GM23338 (cell line): Measurements from ENCODE around the gene SLN. TPM values are rescaled to one million over a fixed set of nuclear protein-coding genes. Genes with fewer than 3 reads are reported as not detected.

Experiments used
- ATAC-seq: fragments of 200-7000 bp; cut with Tn5 transposase; 3 replicates; pipeline ENCODE4 v1.9.1; 2020
- DNase-seq: peaks from one replicate; pipeline ENCODE4 v3.0.0-alpha.2; 2015; ENCODE audit warnings: low spot score
- H2AFZ ChIP-seq: fragments of 200-600 bp; sonication (generic); 2 replicates; pipeline ENCODE4 v1.8.0; 2016; ENCODE audit warnings: antibody characterized with exemption, mild to moderate bottlenecking, moderate library complexity
- H3F3A ChIP-seq: fragments of 200-600 bp; sonication (generic); replicated peaks from 2 replicates; pipeline ENCODE4 v1.8.0; 2017; ENCODE audit warnings: antibody characterized with exemption, mixed run types, low read depth
- H3K27ac ChIP-seq: fragments of 200-600 bp; sonication (generic); 2 replicates; pipeline ENCODE4 v1.6.1; 2016; ENCODE audit warnings: low read depth
- H3K27me3 ChIP-seq: fragments of 200-600 bp; sonication (generic); 2 replicates; pipeline ENCODE4 v1.8.0; 2016; ENCODE audit warnings: mild to moderate bottlenecking, mixed run types, moderate library complexity; ENCODE audit not compliant: insufficient read depth
- H3K36me3 ChIP-seq: fragments of 200-600 bp; sonication (generic); 2 replicates; pipeline ENCODE4 v1.8.0; 2016; ENCODE audit warnings: mild to moderate bottlenecking; ENCODE audit not compliant: insufficient read depth
- H3K4me1 ChIP-seq: fragments of 200-600 bp; sonication (generic); 2 replicates; pipeline ENCODE4 v1.8.0; 2016; ENCODE audit warnings: mild to moderate bottlenecking, moderate library complexity; ENCODE audit not compliant: insufficient read depth
- H3K4me2 ChIP-seq: fragments of 200-600 bp; sonication (generic); 2 replicates; pipeline ENCODE4 v1.7.1; 2017; ENCODE audit warnings: mixed run types
- H3K4me3 ChIP-seq: fragments of 200-600 bp; sonication (generic); 2 replicates; pipeline ENCODE4 v1.6.1; 2016; ENCODE audit warnings: mixed run types
- H3K79me2 ChIP-seq: fragments of 200-600 bp; sonication (generic); replicated peaks from 2 replicates; pipeline ENCODE4 v1.8.0; 2017; ENCODE audit warnings: mild to moderate bottlenecking; ENCODE audit not compliant: insufficient read depth
- H3K9me2 ChIP-seq: fragments of 200-600 bp; sonication (generic); 2 replicates; pipeline ENCODE4 v1.8.0; 2017; ENCODE audit not compliant: insufficient read depth
- H4K20me1 ChIP-seq: fragments of 200-600 bp; sonication (generic); replicated peaks from 2 replicates; pipeline ENCODE4 v1.8.0; 2017; ENCODE audit warnings: mild to moderate bottlenecking; ENCODE audit not compliant: insufficient read depth
- H3K27ac Mint-ChIP-seq: 2 replicates; pipeline ENCODE4 v1.8.0; 2020; ENCODE audit warnings: inconsistent platforms, mild to moderate bottlenecking, moderate library complexity, mixed read lengths
- H3K27me3 Mint-ChIP-seq: 3 replicates; pipeline ENCODE4 v1.8.0; 2022; ENCODE audit warnings: low read depth, mild to moderate bottlenecking, moderate library complexity, mixed read lengths, inconsistent platforms; ENCODE audit not compliant: insufficient read depth, poor library complexity
- H3K36me3 Mint-ChIP-seq: 3 replicates; pipeline ENCODE4 v1.8.0; 2021; ENCODE audit warnings: low read depth, mild to moderate bottlenecking, inconsistent platforms, moderate library complexity, mixed read lengths
- H3K4me1 Mint-ChIP-seq: 3 replicates; pipeline ENCODE4 v1.8.0; 2020; ENCODE audit warnings: mild to moderate bottlenecking, inconsistent platforms, mixed read lengths
- H3K4me3 Mint-ChIP-seq: 3 replicates; pipeline ENCODE4 v1.8.0; 2021; ENCODE audit warnings: moderate library complexity, mild to moderate bottlenecking, inconsistent platforms, mixed read lengths
- H3K9me3 Mint-ChIP-seq: 3 replicates; pipeline ENCODE4 v1.8.0; 2020; ENCODE audit warnings: moderate library complexity, mild to moderate bottlenecking, inconsistent platforms, mixed read lengths
- EZH2 ChIP-seq: fragments of 200-600 bp; sonication (generic); IDR thresholded peaks from one replicate; pipeline ENCODE4 v1.8.0; 2017; ENCODE audit warnings: antibody characterized with exemption, mild to moderate bottlenecking, low read depth; ENCODE audit not compliant: unreplicated experiment
- EZH2phosphoT487 ChIP-seq: fragments of 200-600 bp; sonication (generic); IDR thresholded peaks from one replicate; pipeline ENCODE4 v1.8.1; 2018; ENCODE audit warnings: antibody characterized with exemption; ENCODE audit not compliant: unreplicated experiment
- NANOG ChIP-seq: IDR thresholded peaks from 2 replicates; pipeline ENCODE4 v1.6.1; 2016; ENCODE audit warnings: antibody characterized with exemption, borderline replicate concordance
- POLR2AphosphoS5 ChIP-seq: IDR thresholded peaks from 2 replicates; pipeline ENCODE4 v1.6.1; 2016; ENCODE audit warnings: antibody characterized with exemption, low read depth
- STAT1 ChIP-seq: IDR thresholded peaks from one replicate; pipeline ENCODE4 v1.6.1; 2016; ENCODE audit warnings: antibody characterized with exemption; ENCODE audit not compliant: unreplicated experiment
- polyA plus RNA-seq: library from polyadenylated mRNA; unstranded; fragments of >200 nt; fragmentation: Nextera tagmentation; extraction: Ambion mirVana; gene quantifications from 2 replicates; pipeline ENCODE4 v1.2.1, GENCODE V29; 2016
- total RNA-seq: library from RNA; depleted of rRNA; stranded (reverse); fragments of >200 nt; shearing (Covaris generic); gene quantifications from 2 replicates; pipeline ENCODE4 v1.2.3, GENCODE V29; 2014
- TF ChIP-seq, protein P1 (sequence below): IDR thresholded peaks from 2 replicates; pipeline ENCODE4 v1.6.1; 2016; ENCODE audit warnings: antibody characterized with exemption
- TF ChIP-seq, protein P2 (sequence below): fragments of 250-450 bp; sonication (Bioruptor Pico); IDR thresholded peaks from 2 replicates; pipeline ENCODE4 v1.5.0; 2020; ENCODE audit warnings: mild to moderate bottlenecking, moderate library complexity
- TF ChIP-seq, protein P3 (sequence below), 2 experiments: fragments of 200-600 bp in 1 of 2; sonication (generic) in 1 of 2; conservative IDR thresholded peaks; 2 replicates each; pipeline versions ENCODE4 v1.5.1 to v1.6.1; 2016 to 2017; ENCODE audit warnings: antibody characterized with exemption in 2 of 2, low read depth in 2 of 2, mild to moderate bottlenecking in 2 of 2, moderate library complexity in 1 of 2

The SLN gene
- total and polyA plus RNA-seq, 2 experiments from 2014 or later = not detected

DNA sequence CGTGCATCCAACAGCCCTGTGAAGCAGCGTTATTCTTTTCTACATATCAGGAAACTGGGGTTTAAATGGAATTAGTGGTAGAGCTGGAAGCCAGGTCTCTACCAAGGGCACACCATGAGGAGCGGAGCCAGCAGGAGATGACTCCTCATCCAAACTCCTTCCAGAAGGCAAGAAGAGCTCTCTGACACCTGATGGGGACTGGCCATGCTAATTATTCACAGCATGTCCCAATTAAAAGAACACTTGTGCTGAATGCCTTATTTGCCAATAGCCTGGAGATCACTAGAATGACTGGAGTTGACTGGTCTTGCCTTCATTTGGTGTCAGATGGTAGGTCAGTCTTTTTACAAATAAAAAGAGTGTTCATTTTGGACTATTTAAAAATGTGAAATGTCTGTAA, 32.9 kb upstream of the SLN start:
- Mint-ChIP-seq H3K4me3 (no peak overlapping the region), H3K36me3 (no peaks in the 10 kb centered on the region), H3K9me3 (peaks cover 5% of the 10 kb centered on the region; the same call in 2 of the 3 replicates), H3K27ac (no peak overlapping the region), H3K4me1 (peaks cover 5% of the 10 kb centered on the region; the same call in 2 of the 3 replicates), H3K27me3 (peaks cover 4% of the 10 kb centered on the region)
- ATAC-seq (no peak), DNase-seq (no peak)
- no peak overlapping the region for H3K4me3 ChIP-seq
- no peak overlapping the region for H3K4me2 ChIP-seq
- no peak overlapping the region for H2AFZ ChIP-seq
- no peaks in the 10 kb centered on the region for H3K4me1 ChIP-seq
- H3K27ac ChIP-seq = no peak overlapping the region
- H3K79me2 ChIP-seq = no peaks in the 10 kb centered on the region
- H4K20me1 ChIP-seq = no peaks in the 10 kb centered on the region
- H3F3A ChIP-seq = no peaks in the 10 kb centered on the region
- H3K36me3 ChIP-seq = no peaks in the 10 kb centered on the region
- TF ChIP-seq, protein P1, sequence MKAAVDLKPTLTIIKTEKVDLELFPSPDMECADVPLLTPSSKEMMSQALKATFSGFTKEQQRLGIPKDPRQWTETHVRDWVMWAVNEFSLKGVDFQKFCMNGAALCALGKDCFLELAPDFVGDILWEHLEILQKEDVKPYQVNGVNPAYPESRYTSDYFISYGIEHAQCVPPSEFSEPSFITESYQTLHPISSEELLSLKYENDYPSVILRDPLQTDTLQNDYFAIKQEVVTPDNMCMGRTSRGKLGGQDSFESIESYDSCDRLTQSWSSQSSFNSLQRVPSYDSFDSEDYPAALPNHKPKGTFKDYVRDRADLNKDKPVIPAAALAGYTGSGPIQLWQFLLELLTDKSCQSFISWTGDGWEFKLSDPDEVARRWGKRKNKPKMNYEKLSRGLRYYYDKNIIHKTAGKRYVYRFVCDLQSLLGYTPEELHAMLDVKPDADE = no peak
- TF ChIP-seq, protein P2, sequence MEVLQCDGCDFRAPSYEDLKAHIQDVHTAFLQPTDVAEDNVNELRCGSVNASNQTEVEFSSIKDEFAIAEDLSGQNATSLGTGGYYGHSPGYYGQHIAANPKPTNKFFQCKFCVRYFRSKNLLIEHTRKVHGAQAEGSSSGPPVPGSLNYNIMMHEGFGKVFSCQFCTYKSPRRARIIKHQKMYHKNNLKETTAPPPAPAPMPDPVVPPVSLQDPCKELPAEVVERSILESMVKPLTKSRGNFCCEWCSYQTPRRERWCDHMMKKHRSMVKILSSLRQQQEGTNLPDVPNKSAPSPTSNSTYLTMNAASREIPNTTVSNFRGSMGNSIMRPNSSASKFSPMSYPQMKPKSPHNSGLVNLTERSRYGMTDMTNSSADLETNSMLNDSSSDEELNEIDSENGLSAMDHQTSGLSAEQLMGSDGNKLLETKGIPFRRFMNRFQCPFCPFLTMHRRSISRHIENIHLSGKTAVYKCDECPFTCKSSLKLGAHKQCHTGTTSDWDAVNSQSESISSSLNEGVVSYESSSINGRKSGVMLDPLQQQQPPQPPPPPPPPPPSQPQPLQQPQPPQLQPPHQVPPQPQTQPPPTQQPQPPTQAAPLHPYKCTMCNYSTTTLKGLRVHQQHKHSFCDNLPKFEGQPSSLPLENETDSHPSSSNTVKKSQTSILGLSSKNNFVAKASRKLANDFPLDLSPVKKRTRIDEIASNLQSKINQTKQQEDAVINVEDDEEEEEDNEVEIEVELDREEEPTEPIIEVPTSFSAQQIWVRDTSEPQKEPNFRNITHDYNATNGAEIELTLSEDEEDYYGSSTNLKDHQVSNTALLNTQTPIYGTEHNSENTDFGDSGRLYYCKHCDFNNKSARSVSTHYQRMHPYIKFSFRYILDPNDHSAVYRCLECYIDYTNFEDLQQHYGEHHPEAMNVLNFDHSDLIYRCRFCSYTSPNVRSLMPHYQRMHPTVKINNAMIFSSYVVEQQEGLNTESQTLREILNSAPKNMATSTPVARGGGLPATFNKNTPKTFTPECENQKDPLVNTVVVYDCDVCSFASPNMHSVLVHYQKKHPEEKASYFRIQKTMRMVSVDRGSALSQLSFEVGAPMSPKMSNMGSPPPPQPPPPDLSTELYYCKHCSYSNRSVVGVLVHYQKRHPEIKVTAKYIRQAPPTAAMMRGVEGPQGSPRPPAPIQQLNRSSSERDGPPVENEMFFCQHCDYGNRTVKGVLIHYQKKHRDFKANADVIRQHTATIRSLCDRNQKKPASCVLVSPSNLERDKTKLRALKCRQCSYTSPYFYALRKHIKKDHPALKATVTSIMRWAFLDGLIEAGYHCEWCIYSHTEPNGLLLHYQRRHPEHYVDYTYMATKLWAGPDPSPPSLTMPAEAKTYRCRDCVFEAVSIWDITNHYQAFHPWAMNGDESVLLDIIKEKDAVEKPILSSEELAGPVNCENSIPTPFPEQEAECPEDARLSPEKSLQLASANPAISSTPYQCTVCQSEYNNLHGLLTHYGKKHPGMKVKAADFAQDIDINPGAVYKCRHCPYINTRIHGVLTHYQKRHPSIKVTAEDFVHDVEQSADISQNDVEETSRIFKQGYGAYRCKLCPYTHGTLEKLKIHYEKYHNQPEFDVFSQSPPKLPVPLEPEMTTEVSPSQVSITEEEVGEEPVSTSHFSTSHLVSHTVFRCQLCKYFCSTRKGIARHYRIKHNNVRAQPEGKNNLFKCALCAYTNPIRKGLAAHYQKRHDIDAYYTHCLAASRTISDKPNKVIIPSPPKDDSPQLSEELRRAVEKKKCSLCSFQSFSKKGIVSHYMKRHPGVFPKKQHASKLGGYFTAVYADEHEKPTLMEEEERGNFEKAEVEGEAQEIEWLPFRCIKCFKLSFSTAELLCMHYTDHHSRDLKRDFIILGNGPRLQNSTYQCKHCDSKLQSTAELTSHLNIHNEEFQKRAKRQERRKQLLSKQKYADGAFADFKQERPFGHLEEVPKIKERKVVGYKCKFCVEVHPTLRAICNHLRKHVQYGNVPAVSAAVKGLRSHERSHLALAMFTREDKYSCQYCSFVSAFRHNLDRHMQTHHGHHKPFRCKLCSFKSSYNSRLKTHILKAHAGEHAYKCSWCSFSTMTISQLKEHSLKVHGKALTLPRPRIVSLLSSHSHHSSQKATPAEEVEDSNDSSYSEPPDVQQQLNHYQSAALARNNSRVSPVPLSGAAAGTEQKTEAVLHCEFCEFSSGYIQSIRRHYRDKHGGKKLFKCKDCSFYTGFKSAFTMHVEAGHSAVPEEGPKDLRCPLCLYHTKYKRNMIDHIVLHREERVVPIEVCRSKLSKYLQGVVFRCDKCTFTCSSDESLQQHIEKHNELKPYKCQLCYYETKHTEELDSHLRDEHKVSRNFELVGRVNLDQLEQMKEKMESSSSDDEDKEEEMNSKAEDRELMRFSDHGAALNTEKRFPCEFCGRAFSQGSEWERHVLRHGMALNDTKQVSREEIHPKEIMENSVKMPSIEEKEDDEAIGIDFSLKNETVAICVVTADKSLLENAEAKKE = no peak
- TF ChIP-seq EZH2 (no peak), EZH2phosphoT487 (no peak), NANOG (no peak), STAT1 (no peak), POLR2AphosphoS5 (no peak)
- TF ChIP-seq, protein P3, sequence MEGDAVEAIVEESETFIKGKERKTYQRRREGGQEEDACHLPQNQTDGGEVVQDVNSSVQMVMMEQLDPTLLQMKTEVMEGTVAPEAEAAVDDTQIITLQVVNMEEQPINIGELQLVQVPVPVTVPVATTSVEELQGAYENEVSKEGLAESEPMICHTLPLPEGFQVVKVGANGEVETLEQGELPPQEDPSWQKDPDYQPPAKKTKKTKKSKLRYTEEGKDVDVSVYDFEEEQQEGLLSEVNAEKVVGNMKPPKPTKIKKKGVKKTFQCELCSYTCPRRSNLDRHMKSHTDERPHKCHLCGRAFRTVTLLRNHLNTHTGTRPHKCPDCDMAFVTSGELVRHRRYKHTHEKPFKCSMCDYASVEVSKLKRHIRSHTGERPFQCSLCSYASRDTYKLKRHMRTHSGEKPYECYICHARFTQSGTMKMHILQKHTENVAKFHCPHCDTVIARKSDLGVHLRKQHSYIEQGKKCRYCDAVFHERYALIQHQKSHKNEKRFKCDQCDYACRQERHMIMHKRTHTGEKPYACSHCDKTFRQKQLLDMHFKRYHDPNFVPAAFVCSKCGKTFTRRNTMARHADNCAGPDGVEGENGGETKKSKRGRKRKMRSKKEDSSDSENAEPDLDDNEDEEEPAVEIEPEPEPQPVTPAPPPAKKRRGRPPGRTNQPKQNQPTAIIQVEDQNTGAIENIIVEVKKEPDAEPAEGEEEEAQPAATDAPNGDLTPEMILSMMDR (conservative IDR thresholded peaks at IDR 0.05; ENCODE audit: low read depth in 2 of 2) = no peak
- H3K27me3 ChIP-seq = no peaks in the 10 kb centered on the region
- H3K9me2 ChIP-seq = no peaks in the 10 kb centered on the region
